Limb (tissue), 2 donors: Measurements from ENCODE around the gene CDHR1.
"Not testable (repeated sequence)": the region's sequence is repeated elsewhere in the genome, so short reads cannot be mapped to it uniquely, and the experiment has no call there.

ENCODE experiments used
- DNase-seq, 2 donors: peaks; one replicate each; pipeline ENCODE4 v3.0.0-alpha.2; 2016; ENCODE audit errors: extremely low spot score in 2 of 2

The CDHR1 gene

DNA sequence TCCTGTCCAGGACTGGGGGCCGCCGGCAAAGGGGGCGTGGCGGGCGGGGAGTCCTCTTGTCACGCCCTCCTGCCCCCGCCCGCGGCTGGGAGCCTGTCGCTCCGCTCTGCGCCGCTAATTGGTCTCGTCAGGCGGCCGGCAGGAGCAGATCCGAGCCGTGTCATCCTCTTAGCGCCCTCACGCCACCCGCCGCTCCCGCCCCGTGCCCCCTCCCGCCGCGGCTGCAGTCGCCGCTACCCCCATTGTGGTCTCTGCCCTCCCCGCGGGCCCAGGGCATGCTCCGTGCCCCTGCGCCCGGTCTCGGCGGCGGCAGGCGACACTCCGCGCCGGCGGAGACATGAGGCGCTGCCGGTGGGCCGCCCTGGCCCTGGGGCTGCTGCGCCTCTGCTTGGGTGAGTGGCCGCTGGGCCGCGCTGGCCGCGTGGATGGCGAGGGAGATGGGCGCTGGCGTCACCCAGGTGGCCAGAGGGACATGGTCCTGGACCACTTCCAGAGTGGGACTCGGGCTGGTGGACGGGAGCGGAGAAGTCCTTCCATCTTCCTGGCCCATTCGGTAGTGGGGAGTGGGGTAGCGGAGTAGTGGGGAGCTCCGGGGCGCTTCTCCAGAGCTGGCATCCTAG is at the start of gene CDHR1:
TSS of gene CDHR1 (plus strand) at position 114 of the 620 bp plus-strand sequence. CDS start at position 338, 224 bp downstream.
- peak; percentile 21 to 53 for DNase-seq

DNA sequence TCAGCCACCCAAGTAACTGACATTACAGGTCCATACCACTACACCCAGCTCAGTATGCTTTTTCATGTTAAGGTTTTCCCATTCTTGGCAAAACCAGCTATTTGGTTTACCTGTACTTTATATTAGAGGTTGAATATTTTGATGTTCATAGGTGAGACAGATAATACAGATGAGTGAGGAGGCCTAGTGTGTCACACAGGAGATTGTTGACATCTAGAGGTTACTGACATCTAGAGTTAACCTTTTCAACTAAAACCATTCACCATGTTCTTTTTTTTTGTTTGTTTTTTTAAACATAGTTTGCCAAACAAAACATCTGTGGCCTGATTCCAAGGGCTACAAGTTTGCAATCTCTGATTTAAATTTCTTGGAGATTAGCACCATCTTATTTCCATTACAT is 47.0 kb upstream of the CDHR1 start:
- DNase-seq, result no peak

DNA sequence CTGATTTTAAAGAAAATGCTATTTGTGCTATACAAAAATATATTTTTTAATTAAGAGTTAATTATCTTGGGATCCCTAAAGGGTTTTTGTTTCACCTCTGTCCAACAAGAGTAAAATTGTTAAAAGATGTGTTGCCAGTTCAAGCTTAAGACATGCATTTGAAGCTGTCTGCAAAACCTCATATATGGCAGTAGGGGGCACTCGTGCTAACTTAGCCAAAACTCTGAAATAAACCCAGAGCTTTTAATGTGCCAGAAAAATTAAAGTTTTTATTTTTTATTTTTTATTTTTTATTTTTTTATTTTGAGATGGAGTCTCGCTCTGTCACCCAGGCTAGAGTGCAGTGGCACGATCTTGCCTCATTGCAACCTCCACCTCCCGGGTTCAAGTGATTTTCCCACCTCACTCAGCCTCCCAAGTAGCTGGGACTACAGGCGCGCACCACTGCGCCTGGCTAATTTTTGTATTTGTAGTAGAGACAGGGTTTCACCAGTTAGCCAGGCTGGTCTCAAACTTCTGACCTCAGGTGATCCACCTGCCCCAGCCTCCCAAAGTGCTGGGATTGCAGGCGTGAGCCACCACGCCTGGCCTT is 46.2 kb upstream of the CDHR1 start:
- peak in 1 of 2 donors; percentile 40 for DNase-seq

DNA sequence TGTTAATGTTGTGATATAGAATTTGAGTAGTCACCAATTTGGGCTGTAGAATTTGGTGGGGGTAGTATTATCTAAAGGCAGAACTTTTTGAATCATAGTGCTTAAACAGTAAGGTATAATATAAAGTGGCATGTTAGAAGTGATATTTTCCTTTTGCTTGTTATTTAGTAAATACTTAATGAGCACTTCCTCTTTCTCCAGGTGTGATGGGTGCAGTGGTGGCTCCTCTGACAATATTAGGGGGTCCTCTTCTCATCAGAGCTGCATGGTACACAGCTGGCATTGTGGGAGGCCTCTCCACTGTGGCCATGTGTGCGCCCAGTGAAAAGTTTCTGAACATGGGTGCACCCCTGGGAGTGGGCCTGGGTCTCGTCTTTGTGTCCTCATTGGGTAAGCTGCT is 44.5 kb upstream of the CDHR1 start:
- no peak for DNase-seq

DNA sequence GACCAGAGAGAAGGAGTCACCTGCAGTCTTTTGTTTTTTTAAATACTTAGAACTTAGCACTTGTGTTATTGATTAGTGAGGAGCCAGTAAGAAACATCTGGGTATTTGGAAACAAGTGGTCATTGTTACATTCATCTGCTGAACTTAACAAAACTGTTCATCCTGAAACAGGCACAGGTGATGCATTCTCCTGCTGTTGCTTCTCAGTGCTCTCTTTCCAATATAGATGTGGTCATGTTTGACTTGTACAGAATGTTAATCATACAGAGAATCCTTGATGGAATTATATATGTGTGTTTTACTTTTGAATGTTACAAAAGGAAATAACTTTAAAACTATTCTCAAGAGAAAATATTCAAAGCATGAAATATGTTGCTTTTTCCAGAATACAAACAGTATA is 41.6 kb upstream of the CDHR1 start:
- DNase-seq, result no peak

DNA sequence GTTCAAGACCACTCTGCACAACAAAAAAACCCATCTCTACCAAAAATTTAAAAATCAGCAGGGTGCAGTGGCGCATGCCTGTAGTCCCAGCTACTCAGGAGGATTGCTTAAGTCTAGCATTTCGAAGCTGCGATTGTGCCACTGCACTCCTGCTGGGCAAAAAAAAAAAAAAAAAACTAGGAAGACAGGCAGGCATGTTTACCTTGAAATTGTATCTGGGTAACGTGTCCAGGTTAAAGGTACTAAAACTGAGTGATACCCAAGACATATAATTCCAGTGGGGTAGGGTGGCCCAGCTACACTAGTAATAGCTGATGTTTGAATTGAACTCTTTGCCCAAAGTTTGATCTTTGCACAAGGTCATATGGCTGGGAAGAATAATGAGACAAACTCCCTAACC is 38.8 kb upstream of the CDHR1 start:
- no peak for DNase-seq

DNA sequence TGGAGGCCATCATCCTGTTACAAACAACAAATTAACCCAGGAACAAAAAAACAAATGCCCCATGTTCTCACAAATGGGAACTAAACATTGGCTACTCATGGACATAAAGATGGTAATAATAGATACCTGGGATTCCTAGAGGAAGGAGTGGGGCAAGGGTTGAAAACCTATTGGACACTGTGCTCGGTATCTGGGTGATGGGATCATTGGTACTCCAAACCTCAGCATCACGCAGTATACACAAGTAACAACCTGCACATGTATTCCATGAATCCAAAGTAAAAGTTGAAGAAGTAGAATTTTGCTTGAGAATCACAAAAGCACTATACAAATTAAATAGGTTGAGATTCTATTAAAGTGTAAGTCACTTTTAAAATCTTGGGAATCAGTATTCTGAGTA is 38.3 kb upstream of the CDHR1 start:
- no peak for DNase-seq

DNA sequence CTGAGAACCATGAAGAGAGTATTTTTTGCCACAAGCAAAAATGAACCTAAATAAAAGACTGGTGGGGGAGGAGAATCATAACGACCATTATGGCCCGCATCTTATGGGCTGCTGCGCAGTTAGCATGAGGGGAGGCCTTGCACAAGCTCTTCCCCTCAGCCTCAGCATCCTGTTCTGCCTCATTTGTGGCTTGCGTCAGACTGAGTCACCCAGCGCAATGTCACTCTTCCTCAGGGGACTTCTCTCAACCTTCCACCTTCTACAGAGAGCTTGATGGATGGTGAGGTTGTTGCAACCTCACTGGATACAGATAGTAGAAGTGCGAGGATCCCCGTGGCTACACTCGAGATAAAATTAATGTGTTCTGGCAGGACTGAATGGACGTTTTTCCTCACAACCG is 37.6 kb upstream of the CDHR1 start:
- no peak for DNase-seq

DNA sequence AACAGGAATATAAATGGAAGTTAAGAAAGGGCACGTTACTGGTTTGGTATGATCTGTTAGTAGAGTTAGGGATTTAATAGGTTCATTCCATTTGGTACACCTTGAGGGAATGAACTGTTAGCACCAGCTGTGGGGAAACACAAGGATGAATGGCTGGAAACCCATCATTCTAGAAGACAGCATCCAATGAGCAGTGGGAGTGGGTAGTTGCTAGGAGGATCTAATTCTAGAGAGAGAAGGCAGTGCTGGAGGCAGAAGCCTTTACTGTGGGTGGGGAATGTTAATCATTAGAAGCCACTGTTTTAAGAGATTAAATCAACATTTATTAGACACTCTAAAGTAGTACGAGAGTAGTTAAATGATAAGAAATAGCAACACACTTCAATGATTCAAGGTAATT is 36.3 kb upstream of the CDHR1 start:
- no peak for DNase-seq

DNA sequence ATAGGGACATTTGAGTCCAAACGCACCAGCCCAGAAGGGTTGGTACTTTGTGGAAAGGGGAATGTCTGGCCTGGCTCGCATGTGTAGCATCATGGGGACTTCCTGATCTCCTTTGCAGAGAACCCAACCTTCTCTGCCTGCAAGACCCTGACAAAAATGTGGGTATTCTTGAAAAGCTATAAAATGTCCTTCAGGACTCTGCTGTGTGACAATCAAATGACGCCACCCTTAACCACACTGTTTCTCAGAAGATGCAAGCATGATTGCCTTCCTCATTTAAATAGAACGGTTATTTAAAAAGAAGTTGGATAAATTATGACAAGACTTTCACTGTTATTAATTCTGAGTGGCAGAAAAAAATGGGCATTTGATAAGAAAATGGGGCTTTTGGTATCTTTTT is 35.8 kb upstream of the CDHR1 start:
- DNase-seq, result no peak

DNA sequence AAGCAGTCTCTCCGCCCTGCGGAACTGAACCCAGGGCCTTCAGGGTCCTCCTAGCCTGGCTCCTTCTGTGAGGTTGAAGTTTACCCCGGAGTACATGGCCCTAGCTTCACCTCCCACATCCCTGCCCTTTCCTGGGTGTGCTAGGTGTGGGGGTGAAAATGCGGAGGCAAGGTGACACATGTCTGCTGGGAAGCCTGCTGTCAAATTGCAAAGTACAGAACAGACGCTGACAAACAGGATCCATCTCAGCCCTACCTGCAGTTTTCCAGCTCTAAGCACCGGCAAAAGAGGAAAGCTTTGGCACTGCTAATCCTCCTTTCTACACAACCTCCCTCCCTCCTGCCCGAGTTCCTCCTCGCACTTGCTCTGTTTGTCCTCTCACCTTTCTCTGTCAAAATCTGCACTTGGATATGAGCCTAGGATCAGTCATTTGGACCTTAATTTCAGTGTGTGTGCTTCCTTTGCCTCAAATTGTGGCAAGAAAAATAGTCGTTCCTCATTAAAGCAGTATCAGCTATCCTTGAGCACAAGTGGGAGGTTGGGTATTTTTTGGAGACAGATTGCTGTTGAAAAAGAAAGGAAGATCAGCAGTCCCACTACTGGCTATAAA is 35.2 kb upstream of the CDHR1 start:
- DNase-seq, result no peak

DNA sequence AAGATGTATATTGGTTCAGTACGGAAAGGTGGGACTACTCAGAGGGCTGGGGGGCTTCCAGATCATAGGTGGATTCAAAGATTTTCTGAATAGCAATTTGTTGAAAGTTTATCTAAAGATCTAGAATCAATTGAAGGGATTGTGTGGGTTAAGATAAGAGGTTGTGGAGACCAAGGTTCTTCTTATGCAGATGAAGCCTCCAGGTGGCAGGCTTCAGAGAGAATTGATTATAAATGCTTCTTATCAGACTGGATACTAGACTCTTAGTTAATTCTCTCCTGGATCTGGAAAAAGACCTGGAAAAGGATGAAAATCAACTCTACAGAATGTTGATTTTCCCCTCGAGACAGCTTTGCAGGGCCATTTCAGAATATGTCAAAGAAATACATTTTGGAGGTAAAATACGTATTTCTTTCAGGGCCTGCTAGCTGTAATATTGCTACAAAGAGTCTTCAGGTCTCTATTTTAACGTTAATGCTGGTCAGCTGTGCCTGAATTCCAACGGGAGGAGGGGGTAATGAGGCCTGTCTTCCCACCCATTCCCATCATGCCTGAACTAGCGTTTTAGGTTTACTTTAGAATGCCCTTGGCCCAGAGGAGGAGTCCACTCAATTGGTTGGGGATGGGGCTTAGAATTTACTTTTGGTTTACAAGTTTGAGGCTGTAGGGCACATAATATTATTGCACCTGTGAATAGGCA is 33.5 kb upstream of the CDHR1 start:
- DNase-seq, result no peak

DNA sequence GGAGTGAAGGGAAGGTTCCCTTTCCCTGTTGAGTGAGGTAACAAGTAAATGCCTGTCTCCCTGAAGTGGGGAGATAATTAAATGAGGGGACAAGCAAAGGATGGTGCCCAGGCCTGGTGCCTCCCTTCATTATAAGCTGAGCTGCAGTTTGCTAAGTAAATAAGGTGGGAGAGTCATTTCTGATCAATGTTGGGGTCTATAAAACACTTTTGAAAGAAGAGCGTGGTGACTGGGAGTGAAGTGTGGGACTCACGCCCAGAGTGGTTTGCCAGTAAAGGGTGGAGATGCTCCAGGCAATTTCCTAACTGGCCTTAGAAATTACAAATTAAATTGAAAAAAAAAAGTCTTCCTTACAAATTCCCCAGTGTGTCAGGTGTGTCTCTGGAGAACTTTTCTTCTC is 30.3 kb upstream of the CDHR1 start:
- DNase-seq, result no peak

DNA sequence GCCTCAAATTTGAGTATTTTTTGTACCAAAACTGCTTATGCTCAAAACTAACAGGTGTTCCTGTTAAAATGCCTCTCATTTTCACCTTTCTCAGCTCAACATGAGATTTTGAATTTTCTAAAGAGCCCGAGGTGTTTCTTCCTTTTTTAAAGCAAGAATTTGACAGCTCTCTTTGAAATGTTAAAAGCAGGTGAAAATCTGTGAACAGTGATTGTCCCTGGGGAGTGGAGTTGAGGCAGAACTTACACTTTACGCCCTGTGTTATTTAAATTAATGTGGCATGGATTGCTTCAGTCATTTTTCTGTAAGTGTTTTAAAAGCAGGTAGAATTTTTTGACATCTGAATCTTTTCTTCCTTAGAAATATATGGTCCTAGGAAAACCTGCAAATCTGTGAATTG is 29.9 kb upstream of the CDHR1 start:
- no peak for DNase-seq

DNA sequence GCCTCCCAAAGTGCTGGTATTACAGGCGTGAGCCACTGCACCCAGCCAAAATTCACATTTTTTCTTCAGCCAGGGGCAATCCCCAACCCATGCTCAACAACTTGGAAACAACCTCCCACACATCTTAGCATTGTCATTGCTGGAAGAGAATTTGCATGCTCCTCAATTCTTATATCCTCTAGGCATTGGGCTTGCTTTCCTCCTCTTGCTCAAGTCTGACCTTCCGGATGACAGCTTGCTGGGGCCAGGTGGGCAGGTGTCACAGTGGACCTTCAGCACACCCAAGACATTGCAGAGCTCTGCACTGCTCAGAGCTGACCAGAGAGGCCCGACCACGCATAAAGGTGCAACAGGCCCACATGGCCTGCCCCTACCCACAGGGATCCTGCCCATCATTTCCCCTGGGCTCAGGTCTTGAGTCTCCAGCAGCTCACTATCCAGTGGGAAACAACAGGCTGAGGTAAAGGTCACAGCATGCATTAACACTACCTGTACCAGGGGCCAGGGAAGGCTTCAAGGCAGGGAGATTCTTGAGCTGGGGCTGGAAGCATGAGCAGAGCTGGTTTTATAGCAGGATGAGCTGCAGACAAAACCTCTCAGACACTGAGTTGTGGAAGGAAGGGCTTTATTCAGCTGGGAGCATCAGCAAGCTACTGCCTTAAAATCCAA is 27.6 kb upstream of the CDHR1 start:
- DNase-seq, result no peak

DNA sequence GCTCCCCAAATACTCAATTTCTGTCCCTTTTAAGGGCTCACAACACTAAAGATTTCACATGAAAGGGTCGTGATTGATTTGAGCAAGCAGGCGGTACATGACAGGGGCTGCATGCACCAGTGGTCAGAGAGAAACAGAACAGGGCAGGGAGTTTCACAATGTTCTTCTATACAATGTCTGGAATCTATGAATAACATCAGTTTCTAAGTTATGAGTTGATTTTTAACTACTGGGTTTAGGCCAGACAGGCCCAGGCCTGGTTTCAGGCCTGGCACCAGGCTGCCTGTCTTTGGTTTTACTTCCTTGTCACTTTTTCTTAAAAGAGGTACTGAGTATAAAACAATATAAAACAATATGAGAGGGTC is 27.1 kb upstream of the CDHR1 start:
- DNase-seq, result not testable (repeated sequence)

DNA sequence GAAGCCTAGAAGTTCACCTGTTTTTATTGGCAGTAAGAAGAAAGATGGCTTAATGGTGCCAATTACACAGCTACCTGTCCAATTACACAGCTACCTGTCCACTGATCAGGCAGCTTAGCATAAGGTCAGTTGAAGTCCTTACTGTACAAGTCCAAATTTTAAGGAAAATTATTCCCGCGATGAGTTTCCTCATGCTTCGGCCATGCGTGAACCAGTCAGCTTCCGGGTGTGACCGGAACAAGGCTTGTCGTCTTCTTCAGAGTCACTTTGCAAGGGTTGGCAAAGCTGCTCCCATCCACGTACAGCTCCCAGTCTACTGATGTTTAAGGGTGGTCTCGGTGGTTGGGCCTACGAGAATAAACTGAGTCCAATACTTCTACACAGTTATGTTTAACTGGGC is 26.0 kb upstream of the CDHR1 start:
- DNase-seq, result not testable (repeated sequence)

DNA sequence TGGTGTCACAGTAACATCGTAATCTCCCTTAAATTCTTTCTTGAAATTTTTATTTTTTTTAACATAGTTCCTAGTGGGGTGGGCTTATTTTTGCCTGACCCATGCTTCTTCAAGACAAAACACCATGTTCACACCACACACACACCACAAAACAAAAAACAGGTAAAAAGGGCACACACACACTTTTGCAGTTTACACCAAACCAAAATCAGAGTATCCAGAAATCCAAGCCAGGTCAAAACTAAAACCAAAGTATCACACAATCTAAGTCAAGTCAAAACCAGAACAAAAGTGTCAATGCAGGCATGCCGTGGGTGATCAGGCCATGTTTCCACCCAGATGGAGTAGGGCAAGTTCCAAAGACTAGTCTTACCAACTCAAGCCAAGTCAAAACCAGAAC is 23.1 kb upstream of the CDHR1 start:
- DNase-seq, result not testable (repeated sequence)

DNA sequence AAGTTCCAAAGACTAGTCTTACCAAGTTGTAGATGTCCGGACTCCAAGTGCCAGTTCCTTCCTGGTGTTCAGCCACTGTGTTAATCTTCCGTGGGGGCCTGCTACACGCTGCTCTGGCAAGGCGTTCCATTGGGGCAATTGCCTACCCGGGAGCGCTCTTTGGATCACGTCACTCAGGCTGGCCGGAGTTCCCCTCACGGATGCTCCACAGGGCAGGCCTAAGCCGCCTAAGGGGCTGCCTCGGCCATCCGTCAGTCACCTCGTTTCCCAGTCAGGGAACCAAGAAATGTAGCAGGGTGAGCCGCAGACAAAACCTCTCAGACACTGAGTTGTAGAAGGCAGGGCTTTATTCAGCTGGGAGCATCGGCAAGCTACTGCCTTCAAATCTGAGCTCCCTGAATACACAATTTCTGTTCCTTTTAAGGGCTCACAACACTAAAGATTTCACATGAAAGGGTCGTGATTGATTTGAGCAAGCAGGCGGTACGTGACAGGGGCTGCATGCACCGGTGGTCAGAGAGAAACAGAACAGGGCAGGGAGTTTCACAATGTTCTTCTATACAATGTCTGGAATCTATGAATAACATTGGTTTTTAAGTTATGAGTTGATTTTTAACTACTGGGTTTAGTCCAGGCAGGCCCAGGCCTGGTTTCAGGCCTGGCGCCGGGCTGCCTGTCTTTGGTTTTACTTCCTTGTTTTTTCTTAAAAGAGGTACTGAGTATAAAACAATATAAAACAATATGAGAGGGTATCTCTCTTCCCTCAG is 22.5 kb upstream of the CDHR1 start:
- DNase-seq, result not testable (repeated sequence)

DNA sequence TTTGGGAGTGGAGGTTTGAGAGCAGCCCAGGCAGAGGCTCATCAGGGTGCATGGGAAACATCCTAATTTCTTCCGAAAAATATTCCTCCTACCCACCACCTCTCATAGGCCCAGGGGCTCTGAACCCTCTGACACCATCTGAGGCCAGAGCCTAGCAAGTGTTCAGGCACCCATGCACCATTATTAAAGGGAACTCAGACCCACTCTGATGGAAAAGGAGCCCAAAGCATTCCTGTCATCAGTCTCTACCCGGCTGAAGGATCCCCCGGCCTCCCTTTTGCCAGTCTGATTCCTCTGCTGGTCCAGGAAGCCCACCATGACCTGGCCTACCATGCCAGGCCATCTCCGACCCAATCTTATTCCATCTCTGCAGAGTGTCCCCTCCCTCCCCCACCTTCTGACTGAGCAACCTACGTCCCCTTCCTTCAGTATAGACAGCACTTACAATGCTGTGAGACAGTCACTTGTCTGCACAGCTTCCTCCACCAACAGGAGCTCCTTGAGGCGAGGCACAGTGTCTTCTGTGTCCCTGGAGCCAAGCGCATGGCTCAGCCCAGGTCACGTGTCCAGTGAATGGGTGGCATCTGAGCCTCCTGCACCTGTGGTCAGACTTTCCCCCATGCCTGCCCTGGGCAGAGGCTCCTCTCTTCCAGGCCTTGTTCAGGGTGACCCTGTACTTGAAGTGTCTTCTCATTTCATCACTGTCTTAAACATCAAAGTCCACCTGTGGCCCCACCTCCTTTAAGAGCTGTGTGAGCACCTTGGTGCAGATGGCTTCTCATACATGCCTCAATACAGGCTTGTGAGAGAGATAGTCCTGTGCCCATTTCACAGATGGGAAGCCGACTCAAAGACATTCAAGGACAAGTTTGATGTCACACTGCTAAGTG is 21.6 kb upstream of the CDHR1 start:
- DNase-seq, result no peak
